Keratinocyte (primary cell): ENCODE measurements around the gene STARD3. TPM values are rescaled to one million over a fixed set of nuclear protein-coding genes. Genes with fewer than 3 reads are reported as not detected.

Experiments used
- DNase-seq: peaks from one replicate; pipeline ENCODE4 v3.0.0-alpha.2; 2011; ENCODE audit warnings: low read depth, missing footprints, low spot score
- FAIRE-seq: peaks from 2 replicates; lab custom pipeline; 2011; peaks lifted over from hg19 to GRCh38; lab: Jason Lieb, UNC
- H2AFZ ChIP-seq: 2 replicates; pipeline ENCODE4 v1.6.0; 2012; ENCODE audit warnings: low read length, control low read depth, inconsistent platforms; ENCODE audit not compliant: control insufficient read depth
- H3K27ac ChIP-seq: 2 replicates; pipeline ENCODE4 v1.5.1; 2011; ENCODE audit warnings: low read length; ENCODE audit not compliant: control insufficient read depth, insufficient read depth
- H3K27me3 ChIP-seq: 3 replicates; pipeline ENCODE4 v1.6.0; 2011; ENCODE audit warnings: low read length; ENCODE audit not compliant: control insufficient read depth, insufficient read depth; ENCODE audit errors: extremely low read depth
- H3K36me3 ChIP-seq, 2 experiments: 2 replicates in 1 of 2; 3 replicates in 1 of 2; pipeline ENCODE4 v1.5.1; 2011; ENCODE audit warnings: low read length in 2 of 2, mild to moderate bottlenecking in 1 of 2; ENCODE audit not compliant: control insufficient read depth in 2 of 2, insufficient read depth in 2 of 2; ENCODE audit errors: extremely low read depth in 1 of 2
- H3K4me1 ChIP-seq: 3 replicates; pipeline ENCODE4 v1.5.1; 2011; ENCODE audit warnings: low read length; ENCODE audit not compliant: control insufficient read depth, insufficient read depth; ENCODE audit errors: extremely low read depth
- H3K4me2 ChIP-seq: 3 replicates; pipeline ENCODE4 v1.6.0; 2011; ENCODE audit warnings: low read depth, low read length; ENCODE audit not compliant: control insufficient read depth, insufficient read depth; ENCODE audit errors: extremely low read depth
- H3K4me3 ChIP-seq, 3 experiments: fragments of 200-600 bp in 1 of 3; sonication (generic) in 1 of 3; 2 replicates in 2 of 3; 3 replicates in 1 of 3; pipeline ENCODE4 v1.5.1; 2011 to 2016; ENCODE audit warnings: low read length in 3 of 3, mild to moderate bottlenecking in 3 of 3, control low read depth in 2 of 3, inconsistent platforms in 1 of 3, low read depth in 1 of 3, mixed read lengths in 1 of 3, mixed run types in 1 of 3, moderate library complexity in 1 of 3; ENCODE audit not compliant: control insufficient read depth in 2 of 3, insufficient read depth in 2 of 3; ENCODE audit errors: extremely low read depth in 1 of 3
- H3K79me2 ChIP-seq: 2 replicates; pipeline ENCODE4 v1.6.0; 2012; ENCODE audit warnings: low read length; ENCODE audit not compliant: control insufficient read depth, insufficient read depth
- H3K9ac ChIP-seq: 3 replicates; pipeline ENCODE4 v1.6.0; 2011; ENCODE audit warnings: low read length; ENCODE audit not compliant: control insufficient read depth, insufficient read depth; ENCODE audit errors: extremely low read depth
- H3K9me1 ChIP-seq: 3 replicates; pipeline ENCODE4 v1.6.0; 2011; ENCODE audit warnings: low read length; ENCODE audit not compliant: control insufficient read depth, insufficient read depth; ENCODE audit errors: extremely low read depth
- H3K9me3 ChIP-seq: 2 replicates; pipeline ENCODE4 v1.5.1; 2012; ENCODE audit warnings: low read depth, low read length; ENCODE audit not compliant: control insufficient read depth
- H4K20me1 ChIP-seq: 3 replicates; pipeline ENCODE4 v1.6.0; 2011; ENCODE audit warnings: low read length; ENCODE audit not compliant: control insufficient read depth, insufficient read depth; ENCODE audit errors: extremely low read depth
- EZH2 ChIP-seq: IDR thresholded peaks from one replicate; pipeline ENCODE4 v1.6.1; 2012; ENCODE audit warnings: inconsistent platforms, mild to moderate bottlenecking, low read length, moderate library complexity
- dilution Hi-C: fragments of 300-500 bp; cut with MboI; formaldehyde crosslinking; loops from one replicate; pipeline ENCODE4 v1.7.0; 2020; ENCODE audit warnings: low sequenced_read_pairs; ENCODE audit not compliant: extremely low pct_ligation_motif_present
- polyA plus RNA-seq, 5 experiments: library from polyadenylated mRNA; depleted of rRNA in 3 of 5; stranded (reverse) in 3 of 5; stranded (forward) in 1 of 5; unstranded in 1 of 5; fragments of >200 nt; gene quantifications; 1 replicate in 1 of 5; 2 replicates in 3 of 5; 3 replicates in 1 of 5; pipeline versions ENCODE4 v1.2.1 to v1.2.3, GENCODE V29; 2011 to 2012; ENCODE audit warnings: missing spikeins in 2 of 5, low read depth in 1 of 5, low replicate concordance in 1 of 5
- TF ChIP-seq, protein P1 (sequence below), 3 experiments: IDR thresholded peaks in 1 of 3; conservative IDR thresholded peaks in 1 of 3; optimal IDR thresholded peaks in 1 of 3; 2 replicates in 2 of 3; 3 replicates in 1 of 3; pipeline versions ENCODE3 to v1.5.1; 2011; ENCODE audit warnings: low read length in 3 of 3, mild to moderate bottlenecking in 3 of 3, moderate library complexity in 2 of 3, control low read depth in 1 of 3, inconsistent platforms in 1 of 3; ENCODE audit not compliant: insufficient read depth in 2 of 3; ENCODE audit errors: extremely low read depth in 1 of 3

Gene STARD3
- polyA plus RNA-seq, 1 donor (not counting 4 experiments of a cell fraction or from before 2014, with no cell fraction given) = 29.0 TPM

DNA sequence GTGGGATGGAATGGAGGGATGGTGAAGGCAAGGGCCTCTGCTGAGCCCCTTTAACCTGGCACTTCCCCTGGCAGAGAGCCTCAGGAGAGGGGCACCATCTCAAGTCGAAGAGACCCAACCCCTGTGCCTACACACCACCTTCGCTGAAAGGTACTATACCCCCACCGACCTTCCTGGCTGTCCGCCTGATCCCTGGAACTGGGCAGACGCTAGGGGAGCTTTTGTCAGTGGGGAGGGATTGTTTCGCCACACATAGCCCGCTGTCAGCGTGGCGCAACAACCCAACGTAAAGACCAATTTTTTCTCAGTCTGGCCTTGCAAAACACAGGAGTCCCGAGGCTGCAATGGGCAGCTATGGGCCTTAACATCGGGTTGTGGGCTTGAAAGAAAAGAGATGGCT lies 7.0 kb upstream of the STARD3 start:
- DNase-seq (no peak), FAIRE-seq (no peak)
- H3K27me3 ChIP-seq = peaks cover 35% of the 10 kb centered on the region
- H3K9me1 ChIP-seq = no peaks in the 10 kb centered on the region
- H4K20me1 ChIP-seq = no peaks in the 10 kb centered on the region
- H3K36me3 ChIP-seq = no peaks in the 10 kb centered on the region
- no peaks in the 10 kb centered on the region for H3K79me2 ChIP-seq
- no peak overlapping the region for H3K4me3 ChIP-seq
- dilution Hi-C loops = no loop called here
- H3K4me2 ChIP-seq = no peak overlapping the region
- no peak overlapping the region for H3K27ac ChIP-seq
- H3K9me3 ChIP-seq = no peaks in the 10 kb centered on the region
- TF ChIP-seq EZH2 = no peak
- TF ChIP-seq, protein P1, sequence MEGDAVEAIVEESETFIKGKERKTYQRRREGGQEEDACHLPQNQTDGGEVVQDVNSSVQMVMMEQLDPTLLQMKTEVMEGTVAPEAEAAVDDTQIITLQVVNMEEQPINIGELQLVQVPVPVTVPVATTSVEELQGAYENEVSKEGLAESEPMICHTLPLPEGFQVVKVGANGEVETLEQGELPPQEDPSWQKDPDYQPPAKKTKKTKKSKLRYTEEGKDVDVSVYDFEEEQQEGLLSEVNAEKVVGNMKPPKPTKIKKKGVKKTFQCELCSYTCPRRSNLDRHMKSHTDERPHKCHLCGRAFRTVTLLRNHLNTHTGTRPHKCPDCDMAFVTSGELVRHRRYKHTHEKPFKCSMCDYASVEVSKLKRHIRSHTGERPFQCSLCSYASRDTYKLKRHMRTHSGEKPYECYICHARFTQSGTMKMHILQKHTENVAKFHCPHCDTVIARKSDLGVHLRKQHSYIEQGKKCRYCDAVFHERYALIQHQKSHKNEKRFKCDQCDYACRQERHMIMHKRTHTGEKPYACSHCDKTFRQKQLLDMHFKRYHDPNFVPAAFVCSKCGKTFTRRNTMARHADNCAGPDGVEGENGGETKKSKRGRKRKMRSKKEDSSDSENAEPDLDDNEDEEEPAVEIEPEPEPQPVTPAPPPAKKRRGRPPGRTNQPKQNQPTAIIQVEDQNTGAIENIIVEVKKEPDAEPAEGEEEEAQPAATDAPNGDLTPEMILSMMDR (optimal IDR thresholded peaks at IDR 0.05 in 1 of 3, IDR thresholded peaks at IDR 0.05 in 1 of 3, conservative IDR thresholded peaks at IDR 0.05 in 1 of 3; ENCODE audit: extremely low read depth in 1 of 3, insufficient read depth in 2 of 3, low read length in 3 of 3) = no peak
- no peak overlapping the region for H3K9ac ChIP-seq
- peaks cover 30% of the 10 kb centered on the region for H3K4me1 ChIP-seq
- H2AFZ ChIP-seq = no peak overlapping the region

GRCh38 chr17:39631403-39631802 lies 5.5 kb upstream of the STARD3 start:
- Histone ChIP-seq H4K20me1 (no peaks in the 10 kb centered on the region), H3K79me2 (no peaks in the 10 kb centered on the region), H3K27ac (no peak overlapping the region), H3K4me3 (no peak overlapping the region), H3K36me3 (no peaks in the 10 kb centered on the region), H3K9me3 (no peaks in the 10 kb centered on the region), H3K4me2 (peak overlapping the region; percentile 52), H3K4me1 (peaks cover 18% of the 10 kb centered on the region), H3K27me3 (peaks cover 21% of the 10 kb centered on the region), H3K9me1 (no peaks in the 10 kb centered on the region), H3K9ac (no peak overlapping the region), H2AFZ (peak overlapping the region; percentile 59)
- FAIRE-seq (no peak), DNase-seq (no peak)
- dilution Hi-C loops = no loop called here
- TF ChIP-seq, protein P1 (optimal IDR thresholded peaks at IDR 0.05 in 1 of 3, IDR thresholded peaks at IDR 0.05 in 1 of 3, conservative IDR thresholded peaks at IDR 0.05 in 1 of 3; ENCODE audit: extremely low read depth in 1 of 3, insufficient read depth in 2 of 3, low read length in 3 of 3) = no peak
- TF ChIP-seq EZH2 = no peak
